KOPT-K1 (cell line): ENCODE data around the gene TP53.

Experiments
- H3K27ac ChIP-seq: fragments of 200-600 bp; sonication (generic); 2 replicates; pipeline ENCODE4 v1.5.1; 2016; ENCODE audit warnings: antibody characterized with exemption, mild to moderate bottlenecking, low read depth, low read length; ENCODE audit not compliant: poor library complexity, severe bottlenecking
- H3K36me3 ChIP-seq: fragments of 200-600 bp; sonication (generic); 2 replicates; pipeline ENCODE4 v1.5.1; 2017; ENCODE audit warnings: antibody characterized with exemption, mild to moderate bottlenecking, low read length, moderate library complexity; ENCODE audit not compliant: insufficient read depth
- H3K9me3 ChIP-seq: fragments of 200-600 bp; sonication (generic); 2 replicates; pipeline ENCODE4 v1.5.1; 2017; ENCODE audit warnings: antibody characterized with exemption, low read length, mild to moderate bottlenecking; ENCODE audit not compliant: insufficient read depth, poor library complexity, severe bottlenecking

TP53 gene

DNA sequence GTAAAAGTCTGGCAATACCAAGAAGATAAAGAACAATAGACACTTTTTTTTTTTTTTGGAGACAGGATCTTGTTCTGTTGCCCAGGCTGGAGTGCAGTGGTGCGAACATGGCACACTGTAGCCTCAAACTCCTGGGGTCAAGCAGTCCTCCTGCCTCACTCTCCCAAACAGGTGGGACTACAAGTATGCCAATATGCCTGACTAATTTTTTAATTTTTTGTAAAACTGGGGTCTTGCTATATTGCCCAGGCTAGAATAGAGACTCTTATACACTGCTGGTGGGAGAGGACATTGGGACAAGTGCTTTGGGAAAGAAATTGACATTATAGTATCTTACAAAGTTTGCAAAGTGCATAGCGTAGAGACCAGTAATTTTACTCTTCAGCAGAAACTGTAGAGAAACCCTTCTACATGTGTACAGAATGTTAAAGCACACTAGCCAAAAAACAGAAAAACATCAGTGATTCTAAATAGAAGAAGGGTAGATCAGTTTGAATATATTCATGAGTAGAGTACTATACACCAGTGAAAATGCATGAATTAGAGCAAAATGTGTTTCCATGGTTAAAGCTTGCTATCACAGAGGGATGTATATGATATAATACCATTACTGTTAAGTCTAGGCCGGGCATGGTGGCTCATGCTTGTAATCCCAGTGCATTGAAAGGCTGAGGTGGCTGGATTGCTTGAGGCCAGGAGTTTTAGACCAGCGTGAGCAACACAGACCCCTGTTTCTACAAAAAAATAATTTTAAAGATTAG, 10.7 kb upstream of the TP53 start:
- no peaks in the 10 kb centered on the region for H3K9me3 ChIP-seq
- peaks cover 60% of the 10 kb centered on the region for H3K36me3 ChIP-seq
- no peak overlapping the region for H3K27ac ChIP-seq

DNA sequence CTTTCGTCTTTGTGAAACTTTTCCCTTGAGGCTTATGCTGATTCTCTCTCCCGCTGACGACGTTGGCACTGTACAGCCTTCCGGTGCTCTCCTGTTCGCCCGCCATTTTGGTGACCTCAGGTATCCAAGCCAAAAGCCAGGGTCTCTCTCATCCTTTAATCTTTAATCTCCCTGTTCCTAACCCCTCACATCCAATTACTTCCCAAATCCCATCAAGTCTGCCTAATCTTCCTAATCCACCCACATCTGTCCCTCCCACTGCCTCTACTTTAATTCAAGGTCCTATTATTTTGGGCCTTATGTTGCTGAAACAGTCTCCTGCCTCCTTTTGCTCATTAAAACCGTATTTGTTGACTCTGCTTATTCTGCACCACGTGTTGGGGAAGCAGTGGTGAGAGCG, 8.3 kb upstream of the TP53 start:
- Histone ChIP-seq H3K36me3 (peaks cover 40% of the 10 kb centered on the region), H3K9me3 (no peaks in the 10 kb centered on the region), H3K27ac (no peak overlapping the region)

DNA sequence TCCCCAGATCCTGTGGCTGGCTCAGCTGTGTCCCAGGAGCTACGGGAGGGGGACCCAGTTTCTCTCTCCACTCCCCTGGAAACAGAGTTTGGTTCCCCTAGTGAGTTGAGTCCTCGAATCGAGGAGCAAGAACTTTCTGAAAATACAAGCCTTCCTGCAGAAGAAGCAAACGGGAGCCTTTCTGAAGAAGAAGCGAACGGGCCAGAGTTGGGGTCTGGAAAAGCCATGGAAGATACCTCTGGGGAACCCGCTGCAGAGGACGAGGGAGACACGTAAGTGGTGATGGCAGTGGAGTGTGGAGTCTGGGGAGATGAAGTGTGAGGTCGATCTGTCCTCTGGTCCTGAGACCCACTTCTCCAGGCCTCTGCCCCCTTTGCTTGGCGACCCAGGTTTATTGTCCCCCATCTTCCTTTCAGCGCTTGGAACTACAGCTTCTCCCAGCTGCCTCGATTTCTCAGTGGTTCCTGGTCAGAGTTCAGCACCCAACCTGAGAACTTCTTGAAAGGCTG, 1.6 kb upstream of the TP53 start:
- H3K36me3 ChIP-seq, result peaks cover 32% of the 10 kb centered on the region
- no peaks in the 10 kb centered on the region for H3K9me3 ChIP-seq
- peak overlapping the region; percentile 95 for H3K27ac ChIP-seq

DNA sequence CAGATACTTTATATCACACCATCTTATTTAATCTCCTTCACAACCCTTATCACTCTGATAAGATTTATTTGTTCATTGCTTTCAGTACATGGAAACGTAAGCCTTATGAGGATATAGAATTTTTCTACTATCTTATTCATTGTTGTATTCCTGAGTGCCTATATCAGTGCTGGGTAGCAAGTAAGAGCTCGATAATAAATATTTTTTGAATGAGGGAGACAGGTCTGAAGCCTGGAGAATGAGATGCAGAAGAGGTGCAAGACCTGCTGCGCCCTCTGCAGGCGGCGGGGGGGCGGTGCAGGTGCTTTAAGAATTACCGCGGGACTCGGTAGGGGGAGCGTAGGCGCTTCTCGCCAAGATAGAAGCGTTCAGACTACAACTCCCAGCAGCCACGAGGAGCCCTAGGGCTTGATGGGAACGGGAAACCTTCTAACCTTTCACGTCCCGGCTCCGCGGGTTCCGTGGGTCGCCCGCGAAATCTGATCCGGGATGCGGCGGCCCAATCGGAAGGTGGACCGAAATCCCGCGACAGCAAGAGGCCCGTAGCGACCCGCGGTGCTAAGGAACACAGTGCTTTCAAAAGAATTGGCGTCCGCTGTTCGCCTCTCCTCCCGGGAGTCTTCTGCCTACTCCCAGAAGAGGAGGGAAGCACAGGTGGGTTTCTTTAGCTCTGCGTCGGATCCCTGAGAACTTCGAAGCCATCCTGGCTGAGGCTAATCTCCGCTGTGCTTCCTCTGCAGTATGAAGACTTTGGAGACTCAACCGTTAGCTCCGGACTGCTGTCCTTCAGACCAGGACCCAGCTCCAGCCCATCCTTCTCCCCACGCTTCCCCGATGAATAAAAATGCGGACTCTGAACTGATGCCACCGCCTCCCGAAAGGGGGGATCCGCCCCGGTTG, 868 bp upstream of the TP53 start, which contains the start of gene WRAP53:
Gene WRAP53, plus strand, starts transcription at position 570 of the 900 bp plus-strand sequence. Its CDS starts 172 bp downstream, at position 742.
- H3K36me3 ChIP-seq, result peaks cover 37% of the 10 kb centered on the region
- no peaks in the 10 kb centered on the region for H3K9me3 ChIP-seq
- peak within 1 kb of the TSS; percentile 95 for H3K27ac ChIP-seq

DNA sequence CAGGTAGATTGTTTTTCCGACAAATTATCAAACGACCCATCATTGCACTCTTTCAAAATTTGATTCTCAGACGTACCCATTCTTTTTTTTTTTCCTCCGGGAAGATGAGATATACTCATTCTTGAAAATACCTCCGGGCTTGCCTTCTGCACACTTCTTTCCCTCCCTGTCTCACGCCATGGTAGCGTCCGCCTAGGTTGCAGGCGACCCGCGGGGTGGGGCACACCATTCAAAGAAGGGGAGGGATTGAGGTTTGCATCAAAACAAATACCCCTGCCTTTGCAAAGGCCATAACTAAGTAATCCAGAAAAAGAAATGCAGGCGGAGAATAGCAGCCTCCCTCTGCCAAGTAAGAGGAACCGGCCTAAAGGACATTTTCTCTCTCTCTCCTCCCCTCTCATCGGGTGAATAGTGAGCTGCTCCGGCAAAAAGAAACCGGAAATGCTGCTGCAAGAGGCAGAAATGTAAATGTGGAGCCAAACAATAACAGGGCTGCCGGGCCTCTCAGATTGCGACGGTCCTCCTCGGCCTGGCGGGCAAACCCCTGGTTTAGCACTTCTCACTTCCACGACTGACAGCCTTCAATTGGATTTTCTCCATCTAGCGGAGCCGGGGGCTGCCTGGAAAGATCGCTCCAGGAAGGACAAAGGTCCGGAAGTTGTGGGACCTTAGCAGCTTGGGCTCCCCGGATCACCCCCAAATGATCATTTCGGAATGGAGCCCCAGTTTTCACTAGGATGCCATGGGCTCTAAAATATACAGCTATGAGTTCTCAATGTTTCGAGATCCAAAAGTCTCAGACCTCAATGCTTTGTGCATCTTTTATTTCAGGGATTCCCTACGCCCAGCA, 843 bp downstream of the TP53 start:
- Histone ChIP-seq H3K9me3 (no peaks in the 10 kb centered on the region), H3K36me3 (peaks cover 42% of the 10 kb centered on the region), H3K27ac (peak overlapping the region; percentile 95)

DNA sequence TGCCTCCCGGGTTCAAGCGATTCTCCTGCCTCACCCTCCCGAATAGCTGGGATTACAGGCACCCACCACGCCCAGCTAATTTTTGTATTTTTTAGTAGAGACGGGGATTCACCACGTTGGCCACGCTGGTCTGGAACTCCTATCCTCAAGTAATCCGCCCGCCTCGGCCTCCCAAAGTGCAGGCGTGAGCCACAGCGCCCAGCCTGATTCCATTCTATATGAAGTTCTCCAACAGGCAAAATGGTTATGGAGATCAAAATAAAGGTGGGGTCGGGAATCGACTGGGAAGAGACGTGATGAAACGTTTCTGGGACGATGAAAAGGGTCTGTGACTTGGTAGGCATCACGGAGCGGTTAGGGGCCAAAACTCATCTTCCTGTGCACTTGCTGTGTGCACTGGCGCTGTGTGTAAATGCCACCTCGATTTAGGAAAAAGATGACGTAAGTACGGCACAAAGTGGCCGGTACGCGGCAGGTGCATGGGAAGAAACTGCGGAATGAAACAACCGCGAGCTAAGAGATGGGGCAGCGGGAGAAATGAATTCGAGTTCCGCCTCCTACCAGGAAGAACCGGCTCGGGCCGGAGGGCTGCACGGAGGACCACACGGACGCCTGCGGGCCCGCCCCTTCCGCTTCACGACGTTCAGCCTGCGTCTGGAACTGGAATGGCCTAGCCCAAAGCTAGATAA, 1.6 kb downstream of the TP53 start:
- H3K36me3 ChIP-seq, result peaks cover 42% of the 10 kb centered on the region
- H3K9me3 ChIP-seq, result no peaks in the 10 kb centered on the region
- peak overlapping the region; percentile 95 for H3K27ac ChIP-seq

DNA sequence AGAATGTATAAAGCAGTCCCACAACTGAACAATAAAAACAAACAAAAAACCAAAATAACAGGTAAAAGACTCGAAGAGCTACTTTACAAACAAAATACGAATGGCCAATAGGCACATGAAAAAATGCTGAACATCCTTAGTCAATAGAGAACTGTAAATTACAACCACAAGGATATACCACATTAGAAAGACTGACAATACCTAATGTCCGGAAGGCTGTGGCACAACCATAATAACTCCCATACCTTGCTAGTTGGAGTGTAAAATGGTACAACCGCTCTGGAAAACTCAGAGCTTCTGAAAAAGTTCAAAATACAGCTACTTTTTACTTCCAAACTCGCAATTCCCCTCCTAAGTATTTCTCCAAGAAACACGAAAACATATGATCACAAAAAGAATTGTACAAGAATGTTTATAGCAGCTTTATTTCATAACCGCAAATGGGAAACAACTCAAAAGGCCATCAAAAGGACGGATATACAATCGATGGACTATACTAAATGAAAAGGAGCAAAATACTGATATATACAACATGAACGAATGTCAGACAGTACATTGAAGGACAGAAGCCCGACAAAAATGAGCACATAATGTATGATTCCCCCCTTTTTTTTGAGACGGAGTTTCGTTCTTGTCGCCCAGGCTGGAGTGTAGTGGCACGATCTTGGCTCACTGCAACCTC, 2.3 kb downstream of the TP53 start:
- Histone ChIP-seq H3K9me3 (no peaks in the 10 kb centered on the region), H3K36me3 (peaks cover 35% of the 10 kb centered on the region), H3K27ac (peak overlapping the region; percentile 95)

DNA sequence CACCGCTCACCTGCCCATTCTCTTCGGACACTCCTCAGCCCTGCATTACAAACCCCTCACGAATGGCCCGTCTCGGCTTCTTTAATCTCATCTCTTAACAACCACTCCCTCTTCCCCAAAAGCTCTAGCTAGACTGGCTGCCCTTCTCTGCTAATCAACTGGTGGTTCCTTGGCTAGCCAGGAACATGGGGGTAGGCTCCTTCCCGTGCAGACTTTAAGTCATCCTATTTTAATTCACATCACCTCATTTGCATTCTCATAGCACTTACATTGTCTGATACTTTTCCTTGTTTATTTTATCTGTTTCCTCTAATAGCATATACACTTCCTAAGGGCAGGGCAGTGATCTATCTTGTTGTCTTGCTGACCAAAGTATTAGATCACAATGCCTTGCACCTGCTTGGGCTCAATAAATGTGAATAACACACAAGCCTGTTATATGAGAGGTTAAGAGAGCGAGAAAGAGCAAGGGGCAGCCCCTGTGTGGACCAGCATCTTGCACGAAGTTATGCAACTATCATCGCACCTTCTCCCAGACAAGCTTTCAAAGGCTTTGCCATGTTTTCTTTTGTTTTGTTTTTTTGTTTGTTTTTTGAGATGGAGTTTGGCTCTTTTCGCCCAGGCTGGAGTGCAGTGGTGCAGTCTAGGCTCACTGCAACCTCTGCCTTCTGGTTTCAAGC, 9.8 kb downstream of the TP53 start:
- Histone ChIP-seq H3K9me3 (peaks cover 9% of the 10 kb centered on the region), H3K36me3 (peaks cover 60% of the 10 kb centered on the region), H3K27ac (no peak overlapping the region)

DNA sequence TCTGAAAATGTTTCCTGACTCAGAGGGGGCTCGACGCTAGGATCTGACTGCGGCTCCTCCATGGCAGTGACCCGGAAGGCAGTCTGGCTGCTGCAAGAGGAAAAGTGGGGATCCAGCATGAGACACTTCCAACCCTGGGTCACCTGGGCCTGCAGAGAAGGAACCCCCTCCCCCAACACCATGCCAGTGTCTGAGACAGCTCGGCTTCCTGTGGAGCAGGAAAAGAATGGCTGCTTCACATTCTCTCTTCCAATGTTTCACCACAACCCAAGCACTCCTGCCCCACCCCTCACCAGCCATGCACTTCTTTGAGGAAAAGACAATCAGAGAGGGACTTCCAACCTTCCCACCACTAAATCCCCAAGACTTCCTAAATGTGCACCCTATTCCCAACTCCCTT, 10.8 kb downstream of the TP53 start:
- Histone ChIP-seq H3K9me3 (peaks cover 9% of the 10 kb centered on the region), H3K27ac (no peak overlapping the region), H3K36me3 (peaks cover 64% of the 10 kb centered on the region)

DNA sequence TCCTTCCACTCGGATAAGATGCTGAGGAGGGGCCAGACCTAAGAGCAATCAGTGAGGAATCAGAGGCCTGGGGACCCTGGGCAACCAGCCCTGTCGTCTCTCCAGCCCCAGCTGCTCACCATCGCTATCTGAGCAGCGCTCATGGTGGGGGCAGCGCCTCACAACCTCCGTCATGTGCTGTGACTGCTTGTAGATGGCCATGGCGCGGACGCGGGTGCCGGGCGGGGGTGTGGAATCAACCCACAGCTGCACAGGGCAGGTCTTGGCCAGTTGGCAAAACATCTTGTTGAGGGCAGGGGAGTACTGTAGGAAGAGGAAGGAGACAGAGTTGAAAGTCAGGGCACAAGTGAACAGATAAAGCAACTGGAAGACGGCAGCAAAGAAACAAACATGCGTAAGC, 12.4 kb downstream of the TP53 start:
- H3K9me3 ChIP-seq, result peaks cover 9% of the 10 kb centered on the region
- no peak overlapping the region for H3K27ac ChIP-seq
- H3K36me3 ChIP-seq, result peaks cover 80% of the 10 kb centered on the region

DNA sequence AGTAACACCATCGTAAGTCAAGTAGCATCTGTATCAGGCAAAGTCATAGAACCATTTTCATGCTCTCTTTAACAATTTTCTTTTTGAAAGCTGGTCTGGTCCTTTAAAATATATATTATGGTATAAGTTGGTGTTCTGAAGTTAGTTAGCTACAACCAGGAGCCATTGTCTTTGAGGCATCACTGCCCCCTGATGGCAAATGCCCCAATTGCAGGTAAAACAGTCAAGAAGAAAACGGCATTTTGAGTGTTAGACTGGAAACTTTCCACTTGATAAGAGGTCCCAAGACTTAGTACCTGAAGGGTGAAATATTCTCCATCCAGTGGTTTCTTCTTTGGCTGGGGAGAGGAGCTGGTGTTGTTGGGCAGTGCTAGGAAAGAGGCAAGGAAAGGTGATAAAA, 14.1 kb downstream of the TP53 start:
- Histone ChIP-seq H3K9me3 (peaks cover 9% of the 10 kb centered on the region), H3K36me3 (peaks cover 97% of the 10 kb centered on the region), H3K27ac (no peak overlapping the region)

DNA sequence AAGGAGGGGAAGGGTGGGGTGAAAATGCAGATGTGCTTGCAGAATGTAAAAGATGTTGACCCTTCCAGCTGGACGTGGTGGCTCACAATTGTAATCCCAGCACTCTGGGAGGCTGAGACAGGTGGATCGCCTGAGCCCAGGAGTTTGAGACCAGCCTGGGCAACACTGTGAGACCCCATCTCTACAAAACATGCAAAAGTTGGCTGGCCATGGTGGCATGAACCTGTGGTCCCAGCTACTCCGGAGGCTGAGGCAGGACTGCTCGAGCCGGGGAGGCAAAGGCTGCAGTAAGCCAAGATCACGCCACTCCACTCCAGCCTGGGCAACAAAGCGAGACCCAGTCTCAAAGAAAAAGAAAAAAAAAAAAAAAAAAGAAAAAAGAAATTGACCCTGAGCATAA, 18.8 kb downstream of the TP53 start:
- Histone ChIP-seq H3K9me3 (peaks cover 3% of the 10 kb centered on the region), H3K27ac (no peak overlapping the region), H3K36me3 (peaks cover 76% of the 10 kb centered on the region)

DNA sequence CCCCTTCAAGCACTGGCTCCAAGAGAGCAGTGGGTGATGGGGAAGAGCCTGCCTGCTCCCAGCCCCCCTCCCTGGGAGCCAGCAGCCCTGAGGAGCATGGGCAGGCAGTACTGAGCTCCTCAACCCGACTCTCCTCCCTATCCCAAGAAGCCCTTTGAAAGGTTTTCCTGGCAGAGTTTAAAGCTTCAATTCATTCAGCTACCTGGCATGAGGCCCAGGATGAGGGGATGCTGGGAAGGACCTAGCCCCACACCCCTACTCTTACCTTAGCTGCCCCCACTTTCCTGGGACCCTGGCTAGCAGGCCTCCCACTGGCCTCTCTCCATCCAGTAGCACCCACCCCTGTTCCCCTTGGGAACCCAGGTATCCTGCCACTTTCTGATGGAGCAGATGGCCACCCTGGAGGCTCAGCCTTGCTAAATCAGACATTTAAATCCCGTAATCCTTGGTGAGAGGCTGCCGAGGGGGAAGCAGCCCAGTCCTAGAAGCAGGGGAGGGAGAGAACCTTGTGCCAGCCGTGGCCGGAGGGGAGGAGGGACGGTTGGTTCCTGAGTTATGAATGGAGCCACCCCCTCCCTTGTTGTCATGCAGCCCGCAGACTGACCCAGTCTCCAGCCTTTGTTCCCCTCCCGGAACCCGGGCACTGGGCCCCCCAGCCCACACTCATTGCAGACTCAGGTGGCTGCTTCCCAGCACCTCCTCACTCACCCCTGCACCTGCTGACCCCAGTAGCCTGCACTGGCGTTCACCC, 19.5 kb downstream of the TP53 start:
- Histone ChIP-seq H3K36me3 (peaks cover 70% of the 10 kb centered on the region), H3K9me3 (no peaks in the 10 kb centered on the region), H3K27ac (no peak overlapping the region)
